DND-41 (cell line): ENCODE measurements around the gene SMPD3.

Source experiments
- ATAC-seq: fragments of 200-7000 bp; cut with Tn5 transposase; 3 replicates; pipeline ENCODE4 v1.9.1; 2021; ENCODE audit warnings: low read depth; ENCODE audit not compliant: insufficient read depth
- DNase-seq: peaks from one replicate; pipeline ENCODE4 v3.0.0-alpha.2; 2020
- H2AFZ ChIP-seq: 2 replicates; pipeline ENCODE4 v1.6.0; 2012; ENCODE audit warnings: low read depth, low read length
- H3K27ac ChIP-seq: 2 replicates; pipeline ENCODE4 v1.5.1; 2012; ENCODE audit warnings: low read length, inconsistent platforms
- H3K27me3 ChIP-seq: fragments of 200-600 bp; sonication (generic); 2 replicates; pipeline ENCODE4 v1.6.0; 2012; ENCODE audit warnings: low read length, mild to moderate bottlenecking, inconsistent platforms; ENCODE audit not compliant: insufficient read depth, poor library complexity
- H3K36me3 ChIP-seq: 2 replicates; pipeline ENCODE4 v1.5.1; 2012; ENCODE audit warnings: low read length, inconsistent platforms; ENCODE audit not compliant: insufficient read depth
- H3K4me1 ChIP-seq: 2 replicates; pipeline ENCODE4 v1.5.1; 2012; ENCODE audit warnings: mild to moderate bottlenecking, low read length; ENCODE audit not compliant: insufficient read depth
- H3K4me2 ChIP-seq: 2 replicates; pipeline ENCODE4 v1.6.0; 2012; ENCODE audit warnings: mild to moderate bottlenecking, moderate library complexity, low read length, inconsistent platforms; ENCODE audit not compliant: insufficient read depth
- H3K4me3 ChIP-seq, 2 experiments: fragments of 200-600 bp in 1 of 2; shearing (Covaris generic) in 1 of 2; 2 replicates each; pipeline ENCODE4 v1.5.1; 2012 to 2016; ENCODE audit warnings: inconsistent platforms in 2 of 2, low read length in 2 of 2, mild to moderate bottlenecking in 2 of 2, low read depth in 1 of 2, moderate library complexity in 1 of 2
- H3K79me2 ChIP-seq: 2 replicates; pipeline ENCODE4 v1.6.0; 2012; ENCODE audit warnings: low read length, inconsistent platforms; ENCODE audit not compliant: insufficient read depth
- H3K9ac ChIP-seq: 2 replicates; pipeline ENCODE4 v1.6.0; 2012; ENCODE audit warnings: low read depth, mild to moderate bottlenecking, inconsistent platforms, low read length, moderate library complexity
- H3K9me3 ChIP-seq: 2 replicates; pipeline ENCODE4 v1.5.1; 2012; ENCODE audit warnings: low read length, moderate library complexity, mild to moderate bottlenecking, inconsistent platforms; ENCODE audit not compliant: insufficient read depth, severe bottlenecking
- H4K20me1 ChIP-seq: 2 replicates; pipeline ENCODE4 v1.6.0; 2012; ENCODE audit warnings: low read length; ENCODE audit not compliant: insufficient read depth
- EZH2 ChIP-seq: IDR thresholded peaks from 3 replicates; pipeline ENCODE4 v1.6.1; 2012; ENCODE audit warnings: borderline replicate concordance, low read depth, mild to moderate bottlenecking, moderate library complexity, low read length, inconsistent platforms; ENCODE audit not compliant: severe bottlenecking
- TF ChIP-seq, protein P1 (sequence below): IDR thresholded peaks from 2 replicates; pipeline ENCODE4 v1.5.1; 2012; ENCODE audit warnings: borderline replicate concordance, low read length, moderate library complexity, mild to moderate bottlenecking; ENCODE audit not compliant: poor library complexity, severe bottlenecking; ENCODE audit errors: extremely low read depth

The SMPD3 gene

DNA sequence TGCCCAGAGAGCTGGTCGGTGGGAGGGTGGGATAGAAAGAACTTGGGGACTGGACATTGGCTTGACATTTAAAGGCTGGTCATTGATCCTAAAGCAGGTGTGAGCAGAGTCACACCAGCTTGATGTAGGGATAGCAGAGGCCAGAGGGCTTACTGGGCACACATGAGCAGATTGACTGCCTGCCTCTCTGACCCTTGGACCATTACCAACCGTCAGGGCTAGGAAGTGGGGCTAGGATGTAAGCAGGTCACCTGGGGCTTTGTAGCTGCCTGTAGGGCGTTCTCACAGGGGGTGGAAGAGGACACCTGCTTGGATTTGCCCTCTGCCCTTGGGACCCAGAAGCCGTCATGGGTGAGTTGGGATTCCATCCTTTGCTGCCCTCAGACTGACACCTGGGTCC, 11.1 kb upstream of the SMPD3 start:
- no peak for ATAC-seq
- no peak overlapping the region for H3K4me2 ChIP-seq

DNA sequence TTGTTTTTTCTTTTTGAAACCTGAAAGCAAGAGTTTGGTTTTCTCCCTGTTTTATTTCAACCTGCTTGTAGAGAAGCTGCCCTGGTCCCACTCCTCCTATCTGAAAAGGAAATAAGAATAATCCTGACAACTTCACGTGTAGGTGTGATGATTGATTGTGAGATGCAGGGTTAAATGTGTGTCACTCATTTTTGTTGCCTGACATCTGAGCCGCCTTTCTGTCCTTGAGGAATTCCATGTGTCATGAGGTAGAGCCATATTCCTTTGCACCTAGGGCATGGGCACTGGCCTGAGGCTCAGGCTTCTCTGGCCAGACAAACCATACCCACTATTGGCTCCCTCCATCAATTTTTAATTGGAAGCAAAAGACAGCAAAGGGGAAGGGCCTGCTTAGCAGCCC, 10.2 kb upstream of the SMPD3 start:
- H3K9me3 ChIP-seq: no peaks in the 10 kb centered on the region
- TF ChIP-seq, protein P1, sequence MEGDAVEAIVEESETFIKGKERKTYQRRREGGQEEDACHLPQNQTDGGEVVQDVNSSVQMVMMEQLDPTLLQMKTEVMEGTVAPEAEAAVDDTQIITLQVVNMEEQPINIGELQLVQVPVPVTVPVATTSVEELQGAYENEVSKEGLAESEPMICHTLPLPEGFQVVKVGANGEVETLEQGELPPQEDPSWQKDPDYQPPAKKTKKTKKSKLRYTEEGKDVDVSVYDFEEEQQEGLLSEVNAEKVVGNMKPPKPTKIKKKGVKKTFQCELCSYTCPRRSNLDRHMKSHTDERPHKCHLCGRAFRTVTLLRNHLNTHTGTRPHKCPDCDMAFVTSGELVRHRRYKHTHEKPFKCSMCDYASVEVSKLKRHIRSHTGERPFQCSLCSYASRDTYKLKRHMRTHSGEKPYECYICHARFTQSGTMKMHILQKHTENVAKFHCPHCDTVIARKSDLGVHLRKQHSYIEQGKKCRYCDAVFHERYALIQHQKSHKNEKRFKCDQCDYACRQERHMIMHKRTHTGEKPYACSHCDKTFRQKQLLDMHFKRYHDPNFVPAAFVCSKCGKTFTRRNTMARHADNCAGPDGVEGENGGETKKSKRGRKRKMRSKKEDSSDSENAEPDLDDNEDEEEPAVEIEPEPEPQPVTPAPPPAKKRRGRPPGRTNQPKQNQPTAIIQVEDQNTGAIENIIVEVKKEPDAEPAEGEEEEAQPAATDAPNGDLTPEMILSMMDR: no peak
- TF ChIP-seq EZH2: no peak
- H2AFZ ChIP-seq: no peak overlapping the region
- H3K36me3 ChIP-seq: no peaks in the 10 kb centered on the region
- no peaks in the 10 kb centered on the region for H3K27me3 ChIP-seq
- H4K20me1 ChIP-seq: no peaks in the 10 kb centered on the region
- H3K4me1 ChIP-seq: no peaks in the 10 kb centered on the region
- H3K9ac ChIP-seq: no peak overlapping the region
- H3K79me2 ChIP-seq: no peaks in the 10 kb centered on the region
- H3K4me2 ChIP-seq: no peak overlapping the region
- DNase-seq (no peak), ATAC-seq (no peak)
- H3K4me3 ChIP-seq: no peak overlapping the region
- no peak overlapping the region for H3K27ac ChIP-seq

More for the DNA sequence above, 11.1 kb upstream of the SMPD3 start:
- Histone ChIP-seq H3K9me3 (no peaks in the 10 kb centered on the region), H4K20me1 (no peaks in the 10 kb centered on the region), H3K4me3 (no peak overlapping the region), H3K27me3 (no peaks in the 10 kb centered on the region), H2AFZ (no peak overlapping the region), H3K9ac (no peak overlapping the region), H3K27ac (no peak overlapping the region), H3K4me1 (no peaks in the 10 kb centered on the region), H3K36me3 (no peaks in the 10 kb centered on the region), H3K79me2 (no peaks in the 10 kb centered on the region)
- no peak for DNase-seq
- TF ChIP-seq EZH2: no peak
- TF ChIP-seq, protein P1: no peak

DNA sequence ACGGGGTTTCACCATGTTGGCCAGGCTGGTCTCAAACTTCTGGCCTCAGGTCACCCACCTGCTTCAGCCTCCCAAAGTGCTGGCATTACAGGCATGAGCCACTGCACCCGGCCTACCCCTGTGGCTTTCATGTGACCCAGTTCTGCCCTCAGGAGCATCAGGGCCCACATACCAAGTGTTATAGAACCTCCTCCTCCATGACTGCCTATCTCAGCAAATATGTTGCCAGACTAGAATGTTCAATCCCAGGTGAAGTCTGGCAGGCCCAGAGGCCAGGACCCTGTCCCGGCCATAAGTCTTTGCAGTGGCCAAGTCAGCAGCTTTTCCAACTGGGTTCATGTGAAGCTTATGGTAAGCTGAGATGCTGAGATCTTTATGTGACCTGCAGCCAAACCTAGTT, 9.8 kb upstream of the SMPD3 start:
- H4K20me1 ChIP-seq: no peaks in the 10 kb centered on the region

More for the DNA sequence above, 9.8 kb upstream of the SMPD3 start:
- no peaks in the 10 kb centered on the region for H3K4me1 ChIP-seq
- no peaks in the 10 kb centered on the region for H3K36me3 ChIP-seq
- ATAC-seq (no peak), DNase-seq (no peak)
- no peak overlapping the region for H3K4me2 ChIP-seq
- H3K27ac ChIP-seq: no peak overlapping the region
- H3K9me3 ChIP-seq: no peaks in the 10 kb centered on the region
- no peak overlapping the region for H3K4me3 ChIP-seq
- no peaks in the 10 kb centered on the region for H3K79me2 ChIP-seq
- H2AFZ ChIP-seq: no peak overlapping the region
- H3K27me3 ChIP-seq: no peaks in the 10 kb centered on the region
- no peak overlapping the region for H3K9ac ChIP-seq
- TF ChIP-seq EZH2: no peak
- TF ChIP-seq, protein P1: no peak
